Ramos (cell line): ENCODE data around the gene MLST8.

Experiments
- in situ Hi-C: fragments of 300-500 bp; cut with MboI; formaldehyde crosslinking; loops from one replicate; pipeline ENCODE4 v1.14.3; 2022; ENCODE audit warnings: low sequenced_read_pairs; ENCODE audit not compliant: unreplicated experiment

The MLST8 gene

DNA sequence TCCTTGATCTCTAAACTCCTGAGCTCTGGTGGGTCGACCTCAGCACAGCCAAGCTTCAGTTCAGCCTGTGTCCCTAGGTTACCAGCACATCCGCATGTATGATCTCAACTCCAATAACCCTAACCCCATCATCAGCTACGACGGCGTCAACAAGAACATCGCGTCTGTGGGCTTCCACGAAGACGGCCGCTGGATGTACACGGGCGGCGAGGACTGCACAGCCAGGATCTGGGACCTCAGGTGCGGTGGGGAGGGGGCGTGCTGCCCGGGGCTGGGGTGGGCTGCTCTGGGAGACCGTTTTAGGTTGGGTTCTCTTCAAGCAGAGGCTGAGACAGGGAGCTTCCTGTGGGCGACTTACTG is 1.1 kb downstream of the MLST8 start:
- in situ Hi-C loops: no loop called here

DNA sequence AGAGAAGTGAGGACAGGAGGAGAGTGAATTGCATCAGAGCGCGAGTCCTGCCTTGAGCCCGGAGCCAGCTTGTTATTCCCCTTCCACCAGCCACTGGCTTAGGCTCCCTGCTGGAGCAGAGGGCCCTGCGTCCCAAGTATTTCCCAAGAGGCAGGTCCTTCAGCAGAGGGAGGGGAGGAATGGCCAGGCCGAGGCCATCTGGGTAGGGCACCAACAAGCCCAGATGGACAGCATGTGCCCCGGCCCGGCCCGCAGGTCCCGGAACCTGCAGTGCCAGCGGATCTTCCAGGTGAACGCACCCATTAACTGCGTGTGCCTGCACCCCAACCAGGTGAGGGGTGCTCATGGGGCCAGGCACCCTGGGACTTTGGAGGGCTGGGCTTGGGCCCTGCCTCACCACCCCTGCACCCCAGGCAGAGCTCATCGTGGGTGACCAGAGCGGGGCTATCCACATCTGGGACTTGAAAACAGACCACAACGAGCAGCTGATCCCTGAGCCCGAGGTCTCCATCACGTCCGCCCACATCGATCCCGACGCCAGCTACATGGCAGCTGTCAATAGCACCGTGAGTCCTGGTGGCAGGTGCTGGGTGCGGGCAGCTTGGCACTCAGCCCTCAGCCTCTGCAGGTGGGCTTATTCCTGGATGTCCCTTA is 1.7 kb downstream of the MLST8 start:
- in situ Hi-C loops: no loop called here

DNA sequence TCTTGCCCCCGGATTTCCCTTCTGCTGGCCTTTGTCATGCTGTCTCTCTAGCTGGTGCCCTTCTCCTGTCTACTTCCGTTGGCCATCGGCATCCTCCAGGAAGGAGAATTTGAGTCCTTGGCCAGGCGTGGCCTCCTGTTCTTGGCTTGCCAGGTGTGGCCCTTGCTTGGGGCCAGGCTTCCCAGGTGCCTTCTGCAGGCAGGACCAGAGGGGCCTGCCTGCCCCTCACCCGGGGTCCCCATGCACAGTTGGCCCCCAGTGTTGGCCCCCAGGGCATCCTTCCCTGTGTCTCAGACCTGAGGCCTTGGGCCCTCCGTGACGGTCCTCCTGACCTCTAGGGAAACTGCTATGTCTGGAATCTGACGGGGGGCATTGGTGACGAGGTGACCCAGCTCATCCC is 2.6 kb downstream of the MLST8 start:
- in situ Hi-C loops: no loop called here

DNA sequence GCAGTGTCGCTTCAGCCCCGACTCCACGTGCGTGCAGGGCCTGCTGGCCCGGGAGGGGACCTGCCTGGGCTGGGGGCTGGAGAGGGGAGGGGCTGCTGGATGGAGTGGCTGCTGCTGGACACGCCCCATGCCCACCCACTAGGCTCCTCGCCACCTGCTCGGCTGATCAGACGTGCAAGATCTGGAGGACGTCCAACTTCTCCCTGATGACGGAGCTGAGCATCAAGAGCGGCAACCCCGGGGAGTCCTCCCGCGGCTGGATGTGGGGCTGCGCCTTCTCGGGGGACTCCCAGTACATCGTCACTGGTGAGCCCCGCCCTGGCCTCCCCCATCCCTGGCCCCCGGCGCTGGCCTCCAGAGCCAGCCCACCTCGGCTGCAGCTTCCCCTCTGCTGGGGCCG is 3.1 kb downstream of the MLST8 start:
- in situ Hi-C loops: no loop called here

DNA sequence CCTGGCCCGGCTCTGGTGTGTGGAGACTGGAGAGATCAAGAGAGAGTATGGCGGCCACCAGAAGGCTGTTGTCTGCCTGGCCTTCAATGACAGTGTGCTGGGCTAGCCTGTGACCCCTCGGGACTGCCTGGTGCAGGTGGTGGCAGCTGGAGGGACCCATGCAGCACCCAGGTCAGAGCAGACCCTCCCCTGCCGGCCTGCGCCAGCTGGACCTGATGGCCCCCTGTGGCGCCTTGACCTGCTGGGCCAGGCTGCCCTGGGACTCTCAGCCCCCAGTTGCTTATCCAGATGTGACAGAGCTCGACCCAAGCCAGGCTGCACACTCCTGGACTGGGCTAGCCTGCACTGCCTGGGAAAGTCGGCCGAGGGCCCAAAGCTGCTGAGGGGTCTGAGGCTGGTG is 3.5 kb downstream of the MLST8 start:
- in situ Hi-C loops: no loop called here

DNA sequence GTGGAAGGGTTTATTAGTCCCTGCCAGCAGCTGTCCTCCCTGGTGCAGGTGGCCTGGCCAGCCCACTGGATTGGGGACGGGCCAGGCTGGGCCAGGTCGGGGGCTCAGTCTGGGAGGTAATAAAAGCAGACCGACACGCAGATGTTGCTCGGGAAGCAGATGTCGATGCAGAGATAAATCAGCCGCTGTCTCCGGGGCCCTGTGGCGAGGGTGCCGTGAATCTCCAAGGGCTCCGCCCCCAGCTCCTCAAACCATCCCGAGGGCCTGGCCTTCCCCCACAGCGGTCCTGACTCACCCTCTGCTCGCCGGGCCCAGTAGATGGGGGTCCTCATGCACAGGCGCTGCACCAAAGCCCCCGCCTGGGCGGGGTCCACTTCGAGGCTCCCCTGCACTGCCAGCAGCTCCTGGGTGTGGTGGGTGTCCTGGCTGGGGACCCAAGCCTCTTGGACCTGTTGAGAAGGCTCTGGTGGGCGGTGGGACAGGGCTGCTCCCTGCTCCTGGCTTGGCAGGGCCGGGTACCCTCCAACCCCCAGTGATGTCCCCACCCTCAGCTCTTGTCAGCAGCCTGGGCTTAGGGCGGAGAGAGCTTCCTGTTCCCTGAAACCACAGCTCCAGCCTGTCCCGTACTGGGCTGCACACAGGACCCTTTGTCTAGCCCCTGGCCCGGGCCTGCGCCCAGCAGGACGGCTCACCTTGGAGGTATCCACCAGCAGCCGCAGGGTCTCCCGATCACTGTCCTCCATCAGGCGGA is 4.2 kb downstream of the MLST8 start:
- in situ Hi-C loops: no loop called here

DNA sequence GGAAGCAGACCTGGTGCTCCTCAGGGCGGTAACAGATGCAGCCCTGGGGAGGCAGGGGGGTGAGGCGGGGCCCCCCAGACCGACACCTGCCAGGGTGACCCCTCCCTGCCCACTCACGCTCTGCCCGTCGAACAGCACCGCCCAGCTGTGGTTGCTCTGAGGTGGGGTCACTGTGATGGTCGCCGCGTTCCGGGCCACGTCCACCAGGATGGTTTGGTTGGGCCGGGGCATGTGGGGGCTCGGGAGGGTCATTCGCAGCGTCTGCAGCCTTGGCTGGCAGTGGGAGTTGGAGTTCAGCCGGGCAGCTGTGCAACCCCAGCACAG is 4.7 kb downstream of the MLST8 start:
- in situ Hi-C loops: no loop called here

DNA sequence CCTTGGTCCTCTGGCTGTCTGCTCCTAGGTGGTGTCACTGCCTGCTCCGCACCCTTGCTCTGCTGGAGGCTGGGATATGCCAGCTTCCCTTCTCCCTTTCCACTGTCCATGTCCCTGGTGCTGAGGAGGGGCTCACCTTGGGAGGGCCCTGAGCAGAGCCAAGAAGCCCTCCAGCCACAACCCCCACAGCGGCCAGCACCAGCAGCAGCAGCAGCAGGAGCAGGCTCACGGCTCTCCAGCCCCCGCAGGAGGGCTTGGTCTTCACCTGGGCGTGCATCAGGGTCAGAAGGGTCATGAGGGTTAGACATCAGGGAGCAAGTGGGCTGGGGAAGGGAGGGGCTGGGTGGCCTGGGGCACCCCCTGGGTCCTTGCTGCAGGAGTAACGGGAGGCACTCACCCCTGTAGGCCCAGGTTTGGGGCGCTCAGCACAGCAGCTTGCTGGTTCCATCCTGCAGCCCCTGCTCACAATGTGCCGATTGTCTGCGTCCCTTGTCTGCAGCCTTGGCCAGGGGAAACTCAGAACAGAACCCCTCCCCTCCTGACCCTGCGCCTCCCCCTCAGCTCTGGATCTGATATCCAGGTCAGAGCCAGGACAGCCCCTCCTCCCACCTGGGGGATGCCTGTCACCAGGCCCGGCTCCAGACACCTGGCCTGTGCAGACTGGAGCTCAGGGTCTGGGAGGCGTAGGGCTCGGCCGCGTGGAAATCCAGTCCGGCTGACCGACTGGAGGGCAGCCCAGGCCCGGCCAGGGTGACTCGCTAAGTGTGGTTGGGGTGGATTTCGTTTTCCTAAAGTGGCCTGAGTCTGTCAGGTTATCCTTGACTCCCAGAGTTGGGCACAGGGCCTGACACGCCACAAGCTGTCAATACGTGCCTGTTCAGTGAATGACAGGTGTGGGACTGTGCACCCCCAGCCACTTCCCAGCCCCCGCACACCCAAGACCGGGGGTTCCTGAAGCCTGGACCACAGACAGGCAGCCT is 5.4 kb downstream of the MLST8 start, which contains the start of gene BRICD5:
TSS of gene BRICD5 (minus strand) at position 478 of the 980 bp plus-strand sequence. CDS start at position 448, 30 bp downstream.
- in situ Hi-C loops: no loop called here

DNA sequence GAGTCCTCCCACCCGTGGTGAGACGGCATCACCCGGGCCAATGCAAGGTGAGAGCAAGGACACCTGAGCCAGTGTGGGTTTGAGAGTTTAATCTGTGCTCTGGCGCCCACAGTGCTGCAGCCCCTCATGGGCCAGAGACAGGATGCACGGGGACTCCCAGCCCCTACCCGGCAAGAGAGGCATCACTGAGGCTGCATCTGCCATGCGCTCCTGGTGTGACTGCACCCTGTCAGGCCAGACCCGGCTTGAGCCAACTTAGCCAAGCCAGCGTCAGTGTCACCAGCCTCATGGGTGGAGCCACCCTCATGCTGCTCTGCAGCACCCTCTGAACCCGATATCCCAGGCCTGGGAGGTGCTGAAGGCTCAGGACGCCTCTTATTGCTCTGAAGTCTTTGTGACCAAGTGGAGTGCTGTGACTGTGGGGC is 6.7 kb downstream of the MLST8 start:
- in situ Hi-C loops: no loop called here

DNA sequence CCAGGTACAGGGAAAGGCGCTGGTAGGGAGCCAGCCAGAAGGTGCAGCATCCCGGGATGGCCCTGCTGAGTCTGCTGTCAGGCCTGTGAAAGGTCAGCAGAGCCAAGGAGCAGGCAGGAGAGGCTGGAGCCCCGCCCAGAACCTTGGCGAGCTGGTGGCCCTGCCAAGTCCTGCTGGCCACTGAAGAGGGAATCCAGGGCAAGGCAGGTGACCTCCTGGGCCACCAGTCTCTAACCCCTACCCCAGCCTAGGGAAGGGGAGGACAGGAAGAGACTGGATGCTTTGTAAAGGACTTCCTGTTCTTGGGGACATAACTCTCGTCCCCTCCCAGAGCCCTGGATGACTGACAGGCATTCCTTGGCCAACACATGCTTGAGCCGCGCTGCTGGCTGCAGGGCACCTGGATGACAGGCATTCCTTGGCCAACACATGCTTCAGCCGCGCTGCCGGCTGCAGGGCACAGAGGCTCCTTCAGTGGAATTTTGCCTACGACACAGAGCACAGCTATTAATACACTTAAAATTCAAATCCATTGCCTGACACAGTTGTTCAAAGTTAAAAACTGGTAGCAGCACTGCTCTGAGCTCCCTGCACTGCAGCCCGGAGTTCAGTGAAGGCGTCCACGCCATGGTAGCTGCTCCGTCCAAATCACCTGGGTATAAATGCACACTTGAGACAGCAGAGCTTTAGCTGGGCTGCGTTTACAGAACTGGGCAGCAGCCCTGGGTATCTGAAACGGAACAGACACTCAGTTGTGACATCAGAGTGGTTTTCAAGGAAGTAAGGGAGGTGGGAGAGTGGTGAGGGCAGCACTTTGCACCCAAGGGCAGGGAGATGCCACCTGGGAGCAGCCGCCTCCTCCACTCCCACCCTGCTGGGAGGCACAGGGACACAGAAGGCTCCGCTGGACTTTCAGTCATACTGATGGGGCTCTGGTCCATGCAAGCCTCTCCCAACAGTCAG is 7.4 kb downstream of the MLST8 start:
- in situ Hi-C loops: no loop called here

DNA sequence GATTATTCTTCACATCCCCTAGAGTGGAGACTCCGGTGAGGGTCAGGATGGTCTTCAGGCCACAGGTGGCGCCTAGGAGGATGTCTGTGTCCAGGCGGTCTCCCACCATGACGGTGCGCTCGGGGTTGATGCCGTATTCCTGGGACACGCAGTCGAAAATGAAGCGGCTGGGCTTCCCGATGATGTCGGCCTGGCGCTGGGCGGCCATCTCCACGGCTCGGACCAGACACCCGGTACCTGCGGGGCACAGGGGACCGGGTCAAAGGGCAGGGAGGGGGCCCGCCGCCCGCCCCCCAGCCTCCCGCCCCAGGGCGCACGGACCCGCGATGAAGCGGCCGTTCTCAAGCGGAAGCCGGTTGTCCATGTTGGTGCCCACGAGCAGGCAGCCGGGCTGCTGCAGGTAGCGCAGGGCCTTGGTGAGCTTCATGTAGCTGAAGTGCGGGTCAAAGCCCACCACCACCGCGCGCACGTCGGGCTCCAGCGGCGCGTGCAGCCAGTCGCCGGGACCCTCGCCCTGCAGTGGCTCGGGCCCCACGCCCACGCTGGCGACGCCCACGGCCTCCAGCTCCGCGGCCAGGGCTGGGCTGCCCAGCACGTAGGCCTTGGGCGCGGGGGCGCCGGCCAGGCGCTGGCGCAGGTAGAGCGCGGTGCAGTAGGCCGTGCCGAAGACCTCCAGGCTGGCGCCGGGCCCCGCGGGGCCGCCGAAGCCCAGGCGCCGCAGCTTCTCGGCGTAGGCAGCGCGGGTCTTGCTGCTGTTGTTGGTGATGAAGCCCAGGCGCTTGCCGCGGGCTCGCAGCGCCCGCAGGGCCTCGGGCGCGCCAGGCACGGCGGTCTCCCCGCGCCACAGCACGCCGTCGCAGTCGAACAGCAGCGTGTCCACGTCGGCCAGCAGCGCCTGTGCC is 8.8 kb downstream of the MLST8 start:
- in situ Hi-C loops: no loop called here

DNA sequence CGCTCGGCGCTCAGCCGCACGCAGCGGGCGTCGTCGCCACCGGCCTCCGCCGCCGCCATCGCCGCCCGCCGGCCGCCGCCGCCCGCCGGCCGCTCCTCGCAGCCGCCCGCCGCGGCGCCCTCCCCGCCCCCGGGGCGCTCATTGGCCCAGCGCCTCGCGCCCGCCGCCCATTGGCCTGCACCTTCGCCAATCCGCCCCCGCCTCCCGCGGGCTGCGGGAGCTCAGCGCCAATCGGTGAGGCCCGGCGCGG is 9.4 kb downstream of the MLST8 start, which contains the start of gene PGP:
TSS of gene PGP (minus strand) at position 122 of the 250 bp plus-strand sequence. CDS start at position 59, 63 bp downstream.
- in situ Hi-C loops: no loop called here

DNA sequence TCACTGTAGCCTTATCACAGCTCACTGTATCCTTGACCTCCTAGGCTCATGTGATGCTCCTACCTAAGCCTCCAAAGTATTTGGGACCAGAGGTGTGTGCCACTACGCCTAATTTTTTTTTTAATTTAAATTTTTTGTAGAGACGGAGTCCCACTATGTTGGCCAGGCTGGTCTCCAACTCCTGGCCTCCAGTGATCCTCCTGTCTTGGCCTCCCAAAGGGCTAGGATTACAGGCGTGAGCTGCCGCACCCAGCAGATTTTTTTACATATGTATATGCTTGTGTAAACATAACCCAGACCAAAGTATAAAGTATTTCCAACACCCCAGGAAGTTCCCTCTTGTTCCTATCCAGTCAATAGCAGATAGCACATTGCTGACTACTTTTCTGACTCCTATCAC is 11.1 kb downstream of the MLST8 start:
- in situ Hi-C loops: no loop called here

DNA sequence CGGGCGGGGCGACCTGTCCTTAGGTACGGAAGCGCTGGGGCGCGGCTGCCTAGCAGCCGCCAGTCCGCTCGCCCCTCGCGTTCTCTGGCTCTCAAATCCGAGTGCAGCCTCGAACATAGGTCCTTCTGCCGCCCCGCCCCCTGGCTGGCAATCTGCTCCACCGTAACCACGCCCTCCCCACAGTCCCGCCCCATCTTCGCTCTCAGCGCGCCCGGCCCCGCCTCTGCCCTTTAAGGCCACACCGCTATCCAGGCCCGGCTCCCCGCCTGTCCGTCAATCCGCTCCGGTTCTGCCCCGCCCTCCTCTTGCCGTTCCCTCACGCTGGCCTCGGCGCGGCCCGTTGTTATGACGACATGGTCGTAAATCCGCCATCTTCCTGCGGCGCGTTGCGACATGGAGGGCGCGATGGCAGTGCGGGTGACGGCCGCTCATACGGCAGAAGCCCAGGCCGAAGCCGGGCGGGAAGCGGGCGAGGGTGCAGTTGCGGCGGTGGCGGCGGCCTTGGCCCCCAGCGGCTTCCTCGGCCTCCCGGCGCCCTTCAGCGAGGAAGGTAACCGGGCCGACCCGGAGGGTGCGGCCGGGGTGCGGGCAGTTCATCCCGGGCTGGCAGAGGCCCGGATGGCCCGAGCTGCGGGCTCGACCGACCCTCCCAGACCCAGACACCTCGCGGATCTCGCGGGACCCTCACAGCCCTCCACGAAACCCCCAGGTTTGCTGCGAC is 18.1 kb downstream of the MLST8 start, which contains the start of gene E4F1:
TSS of gene E4F1 (plus strand) at position 371 of the 721 bp plus-strand sequence. CDS start at position 394, 23 bp downstream.
- in situ Hi-C loops: no loop called here

DNA sequence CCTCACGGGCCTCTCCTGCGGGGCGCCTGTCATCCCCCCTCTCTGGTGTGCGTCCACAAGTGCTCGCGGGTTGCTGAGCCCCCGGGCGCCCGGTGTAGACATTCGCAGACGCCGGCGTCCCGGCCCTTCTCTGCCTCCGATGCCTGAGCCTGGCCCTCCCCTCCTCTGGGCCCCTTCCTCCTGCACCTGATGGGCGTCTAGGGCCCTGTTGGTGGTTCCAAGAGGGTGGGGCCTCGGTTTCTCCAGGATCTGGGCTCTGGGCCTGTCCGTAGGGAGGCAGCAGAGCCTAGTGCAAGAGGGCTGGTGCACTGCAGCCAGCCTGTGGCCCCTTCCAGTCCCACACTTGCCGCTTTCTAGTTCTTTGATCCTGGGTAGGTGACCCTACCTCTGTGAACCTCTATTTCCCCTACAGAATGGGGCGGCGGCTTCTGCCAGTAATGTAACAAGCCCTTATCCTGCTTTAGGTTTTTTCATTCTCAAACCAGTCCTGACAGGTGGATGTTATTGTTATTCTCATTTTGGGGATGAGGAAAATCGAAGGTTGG is 18.8 kb downstream of the MLST8 start:
- in situ Hi-C loops: no loop called here

DNA sequence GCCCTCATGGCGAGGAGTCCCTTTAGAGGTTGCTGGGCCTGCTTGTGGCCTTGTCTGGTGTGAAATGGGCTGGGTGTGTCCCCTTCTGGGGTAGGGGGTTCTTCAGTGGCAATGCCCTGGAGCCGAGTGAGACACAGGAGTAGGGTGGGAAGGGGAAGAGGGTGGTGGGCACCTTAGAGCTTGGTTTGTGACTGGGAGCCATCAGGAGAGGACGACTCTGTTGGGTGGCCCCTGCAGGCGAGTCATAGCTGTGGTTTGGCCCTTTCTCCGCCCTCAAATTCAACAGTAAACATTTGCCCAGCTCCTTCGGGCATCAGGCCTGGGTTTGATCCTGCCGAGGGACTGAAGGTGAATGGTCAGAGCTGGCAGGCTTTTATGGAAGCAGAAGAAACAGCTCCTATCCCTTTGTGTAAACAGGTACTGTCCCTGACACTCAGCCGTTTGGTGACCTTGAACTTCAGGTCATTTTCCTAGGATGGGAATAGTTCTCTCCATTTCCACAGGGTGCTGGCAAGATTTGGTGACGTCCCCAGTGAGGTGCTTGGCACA is 21.1 kb downstream of the MLST8 start:
- in situ Hi-C loops: no loop called here

DNA sequence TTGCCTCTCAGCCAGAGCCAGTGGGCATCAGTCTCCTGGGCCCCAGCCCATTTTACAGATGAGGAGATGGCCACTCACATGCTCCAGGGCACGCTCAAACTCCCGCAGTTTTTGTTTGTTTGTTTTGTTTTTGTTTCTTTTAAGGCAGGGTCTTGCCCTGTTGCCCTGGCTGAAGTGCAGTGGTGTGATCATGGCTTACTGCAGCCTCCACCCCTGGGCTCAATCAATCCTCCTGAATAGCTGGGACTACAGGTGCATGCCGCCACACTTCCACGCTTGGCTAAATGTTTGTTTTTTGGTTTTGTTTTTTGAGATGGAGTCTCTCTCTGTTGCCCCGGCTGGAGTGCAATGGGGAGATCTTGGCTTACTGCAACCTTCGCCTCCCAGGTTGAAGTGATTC is 21.7 kb downstream of the MLST8 start:
- in situ Hi-C loops: no loop called here
